Skeletal muscle satellite cell (primary cell): ENCODE data around the gene RNF208.

Source experiments
- H3K27me3 ChIP-seq: 2 replicates; pipeline ENCODE4 v1.7.0; 2013; ENCODE audit warnings: low read length; ENCODE audit not compliant: control insufficient read depth, insufficient read depth
- H3K36me3 ChIP-seq: 2 replicates; pipeline ENCODE4 v1.7.0; 2013; ENCODE audit warnings: mild to moderate bottlenecking, control low read depth, low read length; ENCODE audit not compliant: insufficient read depth
- H3K4me1 ChIP-seq: 2 replicates; pipeline ENCODE4 v1.7.0; 2013; ENCODE audit warnings: low read length; ENCODE audit not compliant: control insufficient read depth, insufficient read depth
- H3K4me2 ChIP-seq: 2 replicates; pipeline ENCODE4 v1.7.0; 2013; ENCODE audit warnings: mild to moderate bottlenecking, low read length
- H3K4me3 ChIP-seq: 2 replicates; pipeline ENCODE4 v1.7.0; 2013; ENCODE audit warnings: low read length
- H3K9ac ChIP-seq: 2 replicates; pipeline ENCODE4 v1.7.0; 2013; ENCODE audit warnings: mild to moderate bottlenecking, low read depth, low read length, moderate library complexity
- H3K9me3 ChIP-seq: replicated peaks from 2 replicates; pipeline ENCODE4 v1.7.0; 2013; ENCODE audit warnings: mild to moderate bottlenecking, control low read depth, low read length

RNF208 gene

GRCh38 chr9:137180491-137180890 is 41.5 kb downstream of the RNF208 start:
- peaks cover 67% of the 10 kb centered on the region for H3K36me3 ChIP-seq
- H3K4me3 ChIP-seq, result no peak overlapping the region

GRCh38 chr9:137179761-137180160 is 42.3 kb downstream of the RNF208 start:
- Histone ChIP-seq H3K4me3 (no peak overlapping the region), H3K4me2 (no peak overlapping the region), H3K27me3 (peaks cover 9% of the 10 kb centered on the region), H3K36me3 (peaks cover 64% of the 10 kb centered on the region), H3K9ac (no peak overlapping the region), H3K9me3 (no peaks in the 10 kb centered on the region), H3K4me1 (no peaks in the 10 kb centered on the region)

More at GRCh38 chr9:137180491-137180890, 41.5 kb downstream of the RNF208 start:
- Histone ChIP-seq H3K4me1 (no peaks in the 10 kb centered on the region), H3K9me3 (no peaks in the 10 kb centered on the region), H3K4me2 (no peak overlapping the region), H3K27me3 (peaks cover 3% of the 10 kb centered on the region), H3K9ac (no peak overlapping the region)

- peaks cover 57% of the 10 kb centered on the region for H3K36me3 ChIP-seq
- H3K4me3 ChIP-seq, result no peak overlapping the region
- H3K4me1 ChIP-seq, result no peaks in the 10 kb centered on the region
- no peak overlapping the region for H3K9ac ChIP-seq
- peaks cover 13% of the 10 kb centered on the region for H3K27me3 ChIP-seq
- H3K4me2 ChIP-seq, result no peak overlapping the region
- H3K9me3 ChIP-seq, result no peaks in the 10 kb centered on the region
Measured at GRCh38 chr9:137178939-137179630, 43.0 kb downstream of the RNF208 start.

- H3K9ac ChIP-seq, result no peak overlapping the region
Measured at GRCh38 chr9:137178201-137178938, 43.7 kb downstream of the RNF208 start.

GRCh38 chr9:137176302-137177182 is 45.5 kb downstream of the RNF208 start:
- Histone ChIP-seq H3K4me2 (no peak overlapping the region), H3K27me3 (peaks cover 36% of the 10 kb centered on the region), H3K9ac (no peak overlapping the region), H3K4me3 (no peak overlapping the region), H3K9me3 (no peaks in the 10 kb centered on the region), H3K36me3 (peaks cover 39% of the 10 kb centered on the region), H3K4me1 (no peaks in the 10 kb centered on the region)

More at GRCh38 chr9:137178201-137178938, 43.7 kb downstream of the RNF208 start:
- Histone ChIP-seq H3K4me3 (no peak overlapping the region), H3K36me3 (peaks cover 50% of the 10 kb centered on the region), H3K27me3 (peaks cover 19% of the 10 kb centered on the region), H3K4me1 (no peaks in the 10 kb centered on the region), H3K4me2 (no peak overlapping the region), H3K9me3 (no peaks in the 10 kb centered on the region)

GRCh38 chr9:137175345-137175961 is 46.6 kb downstream of the RNF208 start:
- no peaks in the 10 kb centered on the region for H3K9me3 ChIP-seq
- H3K4me2 ChIP-seq, result no peak overlapping the region
- H3K27me3 ChIP-seq, result peaks cover 47% of the 10 kb centered on the region
- H3K4me1 ChIP-seq, result no peaks in the 10 kb centered on the region
- peaks cover 33% of the 10 kb centered on the region for H3K36me3 ChIP-seq
- H3K9ac ChIP-seq, result no peak overlapping the region
- no peak overlapping the region for H3K4me3 ChIP-seq

- H3K9ac ChIP-seq, result no peak overlapping the region
- H3K27me3 ChIP-seq, result peaks cover 53% of the 10 kb centered on the region
- no peak overlapping the region for H3K4me2 ChIP-seq
Measured at GRCh38 chr9:137174722-137175293, 47.2 kb downstream of the RNF208 start.

GRCh38 chr9:137173796-137174664 is 48.0 kb downstream of the RNF208 start:
- Histone ChIP-seq H3K27me3 (peaks cover 61% of the 10 kb centered on the region), H3K36me3 (peaks cover 19% of the 10 kb centered on the region), H3K9ac (no peak overlapping the region)

More at GRCh38 chr9:137174722-137175293, 47.2 kb downstream of the RNF208 start:
- no peaks in the 10 kb centered on the region for H3K4me1 ChIP-seq
- H3K9me3 ChIP-seq, result no peaks in the 10 kb centered on the region
- no peak overlapping the region for H3K4me3 ChIP-seq
- H3K36me3 ChIP-seq, result peaks cover 27% of the 10 kb centered on the region

GRCh38 chr9:137172901-137173795 is 48.9 kb downstream of the RNF208 start:
- Histone ChIP-seq H3K4me3 (no peak overlapping the region), H3K4me1 (peaks cover 11% of the 10 kb centered on the region)

More at GRCh38 chr9:137173796-137174664, 48.0 kb downstream of the RNF208 start:
- no peak overlapping the region for H3K4me2 ChIP-seq
- no peak overlapping the region for H3K4me3 ChIP-seq
- peaks cover 5% of the 10 kb centered on the region for H3K4me1 ChIP-seq
- no peaks in the 10 kb centered on the region for H3K9me3 ChIP-seq

More at GRCh38 chr9:137172901-137173795, 48.9 kb downstream of the RNF208 start:
- H3K36me3 ChIP-seq, result peaks cover 11% of the 10 kb centered on the region
- peaks cover 67% of the 10 kb centered on the region for H3K27me3 ChIP-seq
- no peak overlapping the region for H3K9ac ChIP-seq
- no peak overlapping the region for H3K4me2 ChIP-seq
- no peaks in the 10 kb centered on the region for H3K9me3 ChIP-seq
